ENCODE results near the gene CENPS. TPM values are rescaled to one million over a fixed set of nuclear protein-coding genes. Genes with fewer than 3 reads are reported as not detected.
A peak's percentile ranks its signal among the peaks of the same experiment; 100 is the strongest.
"Not testable (repeated sequence)": the region's sequence is repeated elsewhere in the genome, so short reads cannot be mapped to it uniquely, and the experiment has no call there.

Gene CENPS
- total and polyA plus RNA-seq, 5 experiments from 2014 or later: 6.4 to 11.2 (median 9.4) TPM

DNA sequence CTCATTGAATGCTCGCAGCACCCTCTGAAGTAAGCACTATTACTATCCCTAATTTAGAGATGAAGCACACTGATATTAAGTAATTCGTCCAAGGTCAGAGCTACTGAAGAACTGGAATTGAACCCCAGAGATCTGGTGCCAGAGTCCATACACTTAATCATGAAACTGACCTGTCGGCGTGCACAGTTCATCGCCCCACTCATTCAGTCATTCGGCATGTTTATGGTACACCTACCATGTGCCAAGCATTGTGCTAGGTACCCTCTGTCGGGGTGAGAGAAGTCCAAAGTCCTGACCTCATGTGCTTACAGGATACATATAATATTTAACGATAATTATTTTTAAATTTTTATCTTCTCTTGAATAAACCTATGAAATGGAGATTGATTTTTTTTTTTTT, 5.6 kb upstream of the CENPS start:
- DNase-seq (no peak), ATAC-seq (no peak)
- POLR2A ChIA-PET: no interaction called here
- no peaks in the 10 kb centered on the region for H3K9me3 Mint-ChIP-seq
- H3K36me3 Mint-ChIP-seq: peaks cover 0 to 10% (median 7%) of the 10 kb centered on the region in 3 donors
- peaks cover 0 to 9% (median 2%) of the 10 kb centered on the region in 4 donors for H3K4me1 Mint-ChIP-seq
- H3K27ac Mint-ChIP-seq: no peak overlapping the region
- no peaks in the 10 kb centered on the region for H3K27me3 Mint-ChIP-seq
- H3K4me3 Mint-ChIP-seq: no peak overlapping the region

DNA sequence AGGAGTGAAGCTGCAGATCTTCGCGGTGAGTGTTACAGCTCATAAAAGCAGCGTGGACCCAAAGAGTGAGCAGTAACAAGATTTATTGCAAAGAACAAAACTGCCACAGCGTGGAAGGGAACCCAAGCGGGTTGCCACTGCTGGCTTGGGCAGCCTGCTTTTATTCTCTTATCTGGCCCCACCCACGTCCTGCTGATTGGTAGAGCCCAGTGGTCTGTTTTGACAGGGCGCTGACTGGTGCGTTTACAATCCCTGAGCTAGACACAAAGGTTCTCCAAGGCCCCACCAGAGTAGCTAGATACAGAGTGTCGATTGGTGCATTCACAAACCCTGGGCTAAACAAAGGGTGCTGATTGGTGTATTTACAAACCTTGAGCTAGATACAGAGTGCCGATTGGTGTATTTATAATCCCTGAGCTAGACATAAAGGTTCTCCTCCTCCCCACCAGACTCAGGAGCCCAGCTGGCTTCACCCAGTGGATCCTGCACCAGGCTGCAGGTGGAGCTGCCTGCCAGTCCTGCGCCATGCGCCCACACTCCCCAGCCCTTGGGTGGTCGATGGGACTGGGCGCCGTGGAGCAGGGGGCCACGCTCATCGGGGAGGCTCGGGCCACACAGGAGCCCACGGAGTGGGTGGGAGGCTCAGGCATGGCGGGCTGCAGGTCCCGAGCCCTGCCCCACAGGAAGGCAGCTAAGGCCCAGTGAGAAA, 4.3 kb upstream of the CENPS start:
- peaks cover 3 to 17% (median 11%) of the 10 kb centered on the region in 4 donors for H3K4me1 Mint-ChIP-seq
- ATAC-seq, DNase-seq, POLR2A ChIA-PET, H3K27me3 Mint-ChIP-seq, H3K9me3 Mint-ChIP-seq, H3K36me3 Mint-ChIP-seq, H3K27ac Mint-ChIP-seq, H3K4me3 Mint-ChIP-seq: not testable (repeated sequence)

DNA sequence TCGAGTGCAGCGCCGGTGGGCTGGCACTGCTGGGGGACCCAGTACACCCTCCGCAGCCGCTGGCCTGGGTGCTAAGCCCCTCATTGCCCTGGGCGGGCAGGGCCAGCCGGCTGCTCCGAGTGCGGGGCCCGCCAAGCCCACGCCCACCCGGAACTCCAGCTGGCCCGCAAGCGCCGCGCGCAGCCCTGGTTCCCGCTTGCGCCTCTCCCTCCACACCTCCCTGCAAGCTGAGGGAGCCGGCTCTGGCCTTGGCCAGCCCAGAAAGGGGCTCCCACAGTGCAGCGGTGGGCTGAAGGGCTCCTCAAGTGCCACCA, 3.7 kb upstream of the CENPS start:
- POLR2A ChIA-PET, ATAC-seq, H3K36me3 Mint-ChIP-seq, H3K9me3 Mint-ChIP-seq, H3K27ac Mint-ChIP-seq, H3K27me3 Mint-ChIP-seq, DNase-seq, H3K4me3 Mint-ChIP-seq: not testable (repeated sequence)
- H3K4me1 Mint-ChIP-seq: peaks cover 3 to 22% (median 13%) of the 10 kb centered on the region in 4 donors

DNA sequence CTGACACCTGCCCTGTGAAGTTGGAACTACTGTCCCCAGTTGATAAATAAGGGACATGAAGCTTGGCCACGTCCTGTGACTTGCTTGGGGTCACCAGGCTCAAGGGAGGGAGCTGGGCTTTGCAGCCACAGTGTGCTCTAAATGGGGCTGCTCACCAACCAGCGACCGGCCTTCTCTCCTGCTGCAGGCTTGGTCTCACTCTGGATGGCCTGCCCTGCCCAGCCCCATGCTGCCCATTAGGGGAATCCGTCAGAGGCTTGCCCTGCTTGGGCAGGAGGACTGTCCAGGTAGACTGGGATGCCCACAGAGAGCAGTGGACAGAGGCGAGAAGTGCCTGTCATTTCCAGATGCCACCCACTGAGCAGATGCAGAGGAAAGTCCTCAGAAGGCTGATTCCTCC, 1.2 kb upstream of the CENPS start:
- peak overlapping the region in 5 of 10 donors; percentile 10 to 89 (median 85) for H3K4me3 Mint-ChIP-seq
- DNase-seq: no peak
- peaks cover 3 to 31% (median 14%) of the 10 kb centered on the region in 4 donors for H3K4me1 Mint-ChIP-seq
- H3K27me3 Mint-ChIP-seq: no peaks in the 10 kb centered on the region
- POLR2A ChIA-PET: interaction anchor here (1.0 to 1.3 kb wide), 2 partner anchors 13 to 219 kb away, joined by 3 read pairs; no protein-coding TSS in a partner anchor
- peak overlapping the region in 3 of 10 donors; percentile 15 to 52 (median 45) for H3K27ac Mint-ChIP-seq
- H3K36me3 Mint-ChIP-seq: no peaks in the 10 kb centered on the region
- H3K9me3 Mint-ChIP-seq: no peaks in the 10 kb centered on the region
- no peak for ATAC-seq

DNA sequence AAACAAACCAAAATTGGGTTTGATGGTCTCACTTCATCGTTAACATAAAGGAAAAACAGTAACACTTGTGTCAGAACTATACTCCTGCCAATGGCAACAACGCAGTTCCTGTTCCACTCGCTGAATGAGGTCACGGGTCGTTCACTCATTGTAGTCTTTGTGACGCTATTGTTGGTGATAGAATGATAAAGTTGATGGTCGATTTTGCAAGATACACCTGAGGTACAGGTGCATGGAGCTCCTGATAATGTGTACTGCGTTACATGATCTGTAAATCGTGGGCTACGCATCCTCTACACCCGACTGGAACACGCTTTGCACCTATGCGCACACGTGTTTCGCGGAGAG, 391 bp upstream of the CENPS start:
- H3K4me1 Mint-ChIP-seq: peaks cover 3 to 31% (median 14%) of the 10 kb centered on the region in 4 donors
- H3K9me3 Mint-ChIP-seq: no peaks in the 10 kb centered on the region
- peak in 2 of 10 donors; percentile 1 to 32 for DNase-seq
- peak in 1 of 2 donors; percentile 17 for ATAC-seq
- POLR2A ChIA-PET: interaction anchor here (0.8 to 2.1 kb wide), 9 partner anchors 12 to 487 kb away, joined by 3 to 11 read pairs (median 4); partner anchors contain the start of genes DFFA, KIF1B, LZIC and NMNAT1
- H3K36me3 Mint-ChIP-seq: no peaks in the 10 kb centered on the region
- peak overlapping the region; percentile 85 to 95 (median 89) for H3K4me3 Mint-ChIP-seq
- H3K27ac Mint-ChIP-seq: peak overlapping the region; percentile 40 to 96 (median 92)
- no peaks in the 10 kb centered on the region for H3K27me3 Mint-ChIP-seq

DNA sequence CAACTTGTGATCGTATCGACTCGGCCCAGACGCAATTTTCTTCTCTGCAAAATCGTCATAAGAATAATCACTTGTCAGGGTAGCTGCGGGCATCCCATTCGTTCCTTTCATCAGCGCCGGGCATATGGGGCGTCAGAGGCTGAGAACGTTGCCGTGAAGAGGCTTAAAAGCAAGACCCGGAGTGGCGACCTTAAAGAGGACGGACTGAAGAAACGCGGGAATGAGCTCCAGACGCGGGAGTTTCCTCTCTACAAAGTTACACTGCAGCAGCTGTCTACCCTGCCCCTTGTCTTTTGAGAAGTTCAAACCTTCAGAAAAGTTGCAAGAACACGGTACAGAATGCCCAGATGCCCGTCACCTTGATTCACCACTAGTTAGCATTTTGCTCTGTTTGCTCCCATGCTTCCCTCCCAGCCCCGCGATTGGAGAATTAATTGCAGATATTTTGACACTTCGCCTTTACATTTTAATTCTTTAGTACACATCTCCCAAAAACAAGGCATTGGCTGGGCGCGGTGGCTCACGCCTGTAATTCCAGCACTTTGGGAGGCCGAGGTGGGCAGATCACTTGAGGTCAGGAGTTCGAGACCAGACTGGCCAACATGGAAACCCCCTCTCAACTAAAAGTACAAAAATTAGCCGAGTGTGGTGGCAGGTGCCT, 967 bp downstream of the CENPS start:
- POLR2A ChIA-PET: interaction anchor here (0.6 to 2.1 kb wide), 5 partner anchors 23 to 483 kb away, joined by 3 to 11 read pairs (median 7); partner anchors contain the start of gene PGD
- DNase-seq (peak in 3 of 10 donors; percentile 6 to 36 (median 11)), ATAC-seq (peak; percentile 10 to 21)
- peak overlapping the region; percentile 79 to 96 (median 92) for H3K27ac Mint-ChIP-seq
- H3K27me3 Mint-ChIP-seq: no peaks in the 10 kb centered on the region
- no peaks in the 10 kb centered on the region for H3K36me3 Mint-ChIP-seq
- H3K4me1 Mint-ChIP-seq: peaks cover 3 to 31% (median 14%) of the 10 kb centered on the region in 4 donors
- peak overlapping the region; percentile 85 to 95 (median 89) for H3K4me3 Mint-ChIP-seq
- H3K9me3 Mint-ChIP-seq: no peaks in the 10 kb centered on the region

DNA sequence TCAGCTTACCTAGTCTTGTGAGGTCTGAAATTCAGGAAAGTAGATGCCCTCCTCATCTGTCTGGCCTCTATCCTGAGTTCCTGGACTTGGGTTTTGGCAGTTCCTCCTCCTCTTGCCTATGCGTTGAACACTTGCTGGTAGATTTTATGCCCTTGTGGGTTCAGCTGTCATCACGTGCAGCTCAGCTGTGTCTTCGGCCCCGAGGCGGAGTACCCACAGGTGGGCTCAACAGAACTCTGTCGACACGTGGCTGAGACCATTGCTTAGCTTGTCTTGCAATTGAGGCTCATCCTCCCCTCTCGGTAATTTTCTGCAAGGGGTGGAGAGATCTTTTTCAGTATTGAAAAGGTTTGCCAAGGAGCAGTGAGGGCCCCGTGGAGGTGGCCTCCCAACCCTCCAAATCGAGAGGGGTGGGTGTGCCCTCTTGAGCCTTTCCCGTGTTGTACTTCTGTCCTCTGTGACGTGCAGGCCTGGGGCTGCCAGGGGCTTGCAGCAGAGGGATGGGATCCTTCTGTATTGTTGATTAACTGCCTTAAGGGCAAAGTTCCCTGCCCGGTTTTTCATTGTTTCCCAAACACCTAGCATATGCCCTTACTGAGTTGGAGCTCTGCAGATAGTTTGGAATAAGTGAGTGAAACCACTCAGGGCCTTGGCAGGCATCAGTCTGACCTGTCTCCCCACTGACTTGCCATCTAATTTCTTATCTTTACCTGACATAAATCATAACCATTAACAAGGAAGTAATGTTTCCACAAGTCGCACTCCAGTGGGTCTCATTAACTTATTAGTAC, 2.9 kb downstream of the CENPS start:
- peaks cover 0 to 6% (median 0%) of the 10 kb centered on the region in 3 donors for H3K36me3 Mint-ChIP-seq
- DNase-seq (no peak), ATAC-seq (no peak)
- no peaks in the 10 kb centered on the region for H3K9me3 Mint-ChIP-seq
- no peaks in the 10 kb centered on the region for H3K27me3 Mint-ChIP-seq
- peak overlapping the region in 1 of 10 donors; percentile 45 for H3K4me3 Mint-ChIP-seq
- H3K27ac Mint-ChIP-seq: peak overlapping the region in 1 of 10 donors; percentile 78
- POLR2A ChIA-PET: no interaction called here
- peaks cover 3 to 26% (median 13%) of the 10 kb centered on the region in 4 donors for H3K4me1 Mint-ChIP-seq

DNA sequence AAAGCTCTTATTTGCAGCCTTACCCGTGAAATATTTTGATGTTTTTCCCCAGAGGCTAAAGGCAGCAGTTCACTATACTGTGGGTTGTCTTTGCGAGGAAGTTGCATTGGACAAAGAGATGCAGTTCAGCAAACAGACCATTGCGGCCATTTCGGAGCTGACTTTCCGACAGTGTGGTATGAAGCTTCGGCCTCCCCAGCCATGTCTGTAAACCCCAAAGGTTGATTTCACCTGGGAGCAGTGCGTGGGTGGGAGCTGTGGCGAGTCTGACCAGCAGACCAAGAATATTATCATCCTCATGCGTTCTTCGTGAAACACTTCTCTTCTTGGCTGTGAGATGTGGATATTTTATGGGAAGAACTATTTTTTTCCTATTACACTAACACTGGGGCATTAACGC, 3.6 kb downstream of the CENPS start:
- ATAC-seq (no peak), DNase-seq (no peak)
- Mint-ChIP-seq H3K27me3 (no peaks in the 10 kb centered on the region), H3K4me3 (no peak overlapping the region), H3K4me1 (peaks cover 3 to 23% (median 12%) of the 10 kb centered on the region in 4 donors), H3K9me3 (no peaks in the 10 kb centered on the region), H3K27ac (no peak overlapping the region), H3K36me3 (peaks cover 0 to 11% (median 0%) of the 10 kb centered on the region in 3 donors)
- POLR2A ChIA-PET: no interaction called here

DNA sequence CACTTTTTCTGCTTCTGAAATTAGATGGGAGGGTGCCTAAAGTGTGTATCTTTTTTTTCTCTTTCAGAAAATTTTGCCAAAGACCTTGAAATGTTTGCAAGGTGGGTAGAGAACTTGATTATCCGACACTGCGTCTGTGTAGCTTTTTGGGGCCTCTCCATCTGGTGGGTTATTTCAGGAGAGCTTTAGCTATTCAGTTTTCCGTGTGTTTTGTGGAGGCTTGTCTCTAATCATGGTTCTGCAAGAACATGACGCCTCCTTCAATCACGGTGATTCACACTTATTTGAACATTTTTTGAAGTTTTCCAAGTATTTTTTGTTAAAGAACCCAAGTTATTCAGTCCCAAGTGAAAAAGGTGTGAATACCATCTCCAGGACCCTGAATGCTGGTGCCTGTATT, 4.4 kb downstream of the CENPS start:
- peaks cover 3 to 23% (median 12%) of the 10 kb centered on the region in 4 donors for H3K4me1 Mint-ChIP-seq
- no peaks in the 10 kb centered on the region for H3K9me3 Mint-ChIP-seq
- H3K4me3 Mint-ChIP-seq: no peak overlapping the region
- POLR2A ChIA-PET: no interaction called here
- DNase-seq (no peak), ATAC-seq (no peak)
- no peaks in the 10 kb centered on the region for H3K27me3 Mint-ChIP-seq
- H3K27ac Mint-ChIP-seq: no peak overlapping the region
- peaks cover 0 to 11% (median 0%) of the 10 kb centered on the region in 3 donors for H3K36me3 Mint-ChIP-seq

DNA sequence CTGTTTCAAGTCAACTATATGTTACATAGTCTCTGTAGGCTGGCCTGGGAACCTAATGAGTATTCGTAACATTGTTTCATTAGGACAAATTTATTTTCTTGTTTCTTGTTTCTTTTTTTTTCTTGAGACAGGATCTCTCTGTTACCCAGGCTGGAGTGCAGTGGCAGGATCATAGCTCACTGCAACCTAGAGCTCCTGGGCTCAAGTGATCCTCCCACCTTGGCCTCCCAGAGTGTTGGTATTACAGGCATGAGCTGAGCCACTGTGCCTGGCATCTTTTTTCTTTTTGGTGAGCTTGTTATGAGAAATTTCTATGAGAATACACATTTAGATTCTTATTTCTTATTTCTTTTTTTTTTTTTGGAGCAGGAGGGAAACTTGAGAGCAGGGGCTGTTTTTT, 6.8 kb downstream of the CENPS start:
- H3K9me3 Mint-ChIP-seq: no peaks in the 10 kb centered on the region
- ATAC-seq (no peak), DNase-seq (no peak)
- H3K4me1 Mint-ChIP-seq: peaks cover 0 to 6% (median 1%) of the 10 kb centered on the region in 4 donors
- POLR2A ChIA-PET: no interaction called here
- H3K27me3 Mint-ChIP-seq: no peaks in the 10 kb centered on the region
- no peak overlapping the region for H3K4me3 Mint-ChIP-seq
- H3K27ac Mint-ChIP-seq: peak overlapping the region in 2 of 10 donors; percentile 4 to 37
- peaks cover 0 to 22% (median 0%) of the 10 kb centered on the region in 3 donors for H3K36me3 Mint-ChIP-seq

DNA sequence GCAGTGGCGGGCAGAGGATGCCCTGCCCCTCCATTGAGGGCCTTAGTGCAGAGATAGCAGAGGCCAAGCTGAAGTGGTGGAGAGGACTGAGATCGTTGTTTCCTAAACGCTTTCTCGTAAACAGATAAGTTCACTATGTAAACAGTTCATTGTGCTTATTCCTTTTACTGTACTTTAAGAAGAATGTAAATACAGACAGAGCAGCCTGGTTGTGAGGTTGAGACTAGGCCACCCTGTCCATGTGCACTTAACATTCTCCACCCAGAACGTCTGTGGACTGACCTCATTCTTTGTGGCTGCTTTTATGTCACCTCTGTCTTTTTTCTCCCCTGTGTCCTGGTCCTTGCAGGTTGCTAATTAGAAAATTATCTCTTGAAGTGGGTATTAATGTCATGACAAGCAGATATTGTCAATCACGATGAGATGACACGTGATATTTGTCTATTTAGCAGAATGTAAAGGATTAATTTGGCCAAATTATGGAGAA, 8.5 kb downstream of the CENPS start:
- DNase-seq: peak in 1 of 10 donors; percentile 4
- no peak for ATAC-seq
- peak overlapping the region in 1 of 10 donors; percentile 85 for H3K27ac Mint-ChIP-seq
- no peaks in the 10 kb centered on the region for H3K9me3 Mint-ChIP-seq
- peaks cover 0 to 24% (median 0%) of the 10 kb centered on the region in 3 donors for H3K36me3 Mint-ChIP-seq
- no peak overlapping the region for H3K4me3 Mint-ChIP-seq
- no peaks in the 10 kb centered on the region for H3K27me3 Mint-ChIP-seq
- H3K4me1 Mint-ChIP-seq: no peaks in the 10 kb centered on the region
- POLR2A ChIA-PET: no interaction called here

DNA sequence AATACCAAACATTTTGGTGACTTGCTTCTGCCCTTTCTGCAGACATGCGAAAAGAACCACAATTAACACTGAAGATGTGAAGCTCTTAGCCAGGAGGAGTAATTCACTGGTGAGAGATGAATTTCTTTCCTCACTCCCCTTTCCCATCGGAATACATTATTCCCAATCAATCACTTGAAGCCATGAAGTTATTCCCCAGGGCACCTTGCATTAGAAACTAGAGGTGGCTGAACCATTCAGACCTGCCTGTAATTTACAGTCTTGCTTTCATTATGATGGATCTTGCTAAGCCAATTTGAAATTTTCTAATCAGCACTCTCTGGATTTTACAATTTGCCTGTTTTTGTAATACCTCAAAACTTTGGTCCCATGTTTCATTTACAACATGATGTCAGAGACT, 10.1 kb downstream of the CENPS start:
- Mint-ChIP-seq H3K4me3 (peak overlapping the region in 1 of 10 donors; percentile 8), H3K27me3 (no peaks in the 10 kb centered on the region), H3K4me1 (no peaks in the 10 kb centered on the region), H3K9me3 (no peaks in the 10 kb centered on the region), H3K27ac (no peak overlapping the region), H3K36me3 (peaks cover 0 to 27% (median 0%) of the 10 kb centered on the region in 3 donors)
- DNase-seq (no peak), ATAC-seq (no peak)
- POLR2A ChIA-PET: no interaction called here

Measured in naive thymus-derived CD8-positive, alpha-beta T cell (primary cell).